MM.1S (cell line): ENCODE measurements around the gene OR4F16.
"Not testable (repeated sequence)": the region's sequence is repeated elsewhere in the genome, so short reads cannot be mapped to it uniquely, and the experiment has no call there.

Experiments
- DNase-seq: peaks from one replicate; pipeline ENCODE4 v3.0.0-alpha.2; 2015
- H2AFZ ChIP-seq: fragments of 300-600 bp; sonication (generic); 2 replicates; pipeline ENCODE4 v1.6.0; 2016; ENCODE audit warnings: antibody characterized with exemption, low read length
- H3F3A ChIP-seq: fragments of 300-600 bp; sonication (generic); 2 replicates; pipeline ENCODE4 v1.6.1; 2016; ENCODE audit warnings: mild to moderate bottlenecking, antibody characterized with exemption, low read length, moderate library complexity, mixed read lengths; ENCODE audit not compliant: insufficient read depth
- H3K27ac ChIP-seq: fragments of 300-600 bp; sonication (generic); 2 replicates; pipeline ENCODE4 v1.5.1; 2016; ENCODE audit warnings: mild to moderate bottlenecking, low read length
- H3K27me3 ChIP-seq: fragments of 300-600 bp; sonication (generic); replicated peaks from 2 replicates; pipeline ENCODE4 v1.6.0; 2016; ENCODE audit warnings: low read length; ENCODE audit not compliant: insufficient read depth
- H3K36me3 ChIP-seq: fragments of 300-600 bp; sonication (generic); replicated peaks from 2 replicates; pipeline ENCODE4 v1.6.1; 2016; ENCODE audit warnings: mild to moderate bottlenecking, low read length, mixed read lengths; ENCODE audit not compliant: insufficient read depth
- H3K4me1 ChIP-seq: fragments of 300-600 bp; sonication (generic); 2 replicates; pipeline ENCODE4 v1.6.1; 2016; ENCODE audit warnings: low read length, mixed read lengths
- H3K4me2 ChIP-seq: fragments of 300-600 bp; sonication (generic); 2 replicates; pipeline ENCODE4 v1.6.0; 2016; ENCODE audit warnings: low read depth, low read length
- H3K4me3 ChIP-seq: fragments of 300-600 bp; sonication (generic); 2 replicates; pipeline ENCODE4 v1.5.1; 2016; ENCODE audit warnings: low read length, mixed read lengths
- H3K79me2 ChIP-seq: fragments of 300-600 bp; sonication (generic); 2 replicates; pipeline ENCODE4 v1.6.1; 2016; ENCODE audit warnings: mixed run types, low read length, mixed read lengths
- H3K9ac ChIP-seq: fragments of 300-600 bp; sonication (generic); 2 replicates; pipeline ENCODE4 v1.6.1; 2016; ENCODE audit warnings: low read length, mixed read lengths
- H3K9me2 ChIP-seq: fragments of 300-600 bp; sonication (generic); replicated peaks from 2 replicates; pipeline ENCODE4 v1.6.1; 2016; ENCODE audit warnings: mild to moderate bottlenecking, low read length, mixed read lengths; ENCODE audit not compliant: insufficient read depth
- H3K9me3 ChIP-seq: fragments of 300-600 bp; sonication (generic); replicated peaks from 2 replicates; pipeline ENCODE4 v1.6.1; 2016; ENCODE audit warnings: mild to moderate bottlenecking, low read length, mixed read lengths; ENCODE audit not compliant: insufficient read depth
- H4K20me1 ChIP-seq: fragments of 300-600 bp; sonication (generic); 2 replicates; pipeline ENCODE4 v1.6.1; 2016; ENCODE audit warnings: mild to moderate bottlenecking, low read length, moderate library complexity, mixed read lengths; ENCODE audit not compliant: insufficient read depth

The OR4F16 gene

GRCh38 chr1:686554-686953 lies at the start of gene OR4F16:
Gene OR4F16, minus strand, starts transcription at chr1:686654. Its CDS starts 0 bp downstream, at chr1:686654.
- not testable (repeated sequence) for H3K4me2 ChIP-seq, H3K9ac ChIP-seq, H3K79me2 ChIP-seq, H3K36me3 ChIP-seq, DNase-seq, H2AFZ ChIP-seq, H3K9me2 ChIP-seq, H3K27ac ChIP-seq, H3K27me3 ChIP-seq, H3F3A ChIP-seq, H3K4me1 ChIP-seq, H3K4me3 ChIP-seq, H3K9me3 ChIP-seq, H4K20me1 ChIP-seq

GRCh38 chr1:733649-734048 lies 47.2 kb upstream of the OR4F16 start:
- H3K79me2 ChIP-seq, H3K9me2 ChIP-seq, H3K4me2 ChIP-seq, H3K4me1 ChIP-seq, H3K27me3 ChIP-seq, H3K4me3 ChIP-seq, H3K9ac ChIP-seq, H3K27ac ChIP-seq, H2AFZ ChIP-seq, H4K20me1 ChIP-seq, H3K9me3 ChIP-seq, H3K36me3 ChIP-seq, DNase-seq, H3F3A ChIP-seq: not testable (repeated sequence)

GRCh38 chr1:727040-727439 lies 40.6 kb upstream of the OR4F16 start:
- H3K9me2 ChIP-seq, H2AFZ ChIP-seq, H3K9me3 ChIP-seq, H3K4me3 ChIP-seq, H3K4me2 ChIP-seq, H3K27me3 ChIP-seq, H4K20me1 ChIP-seq, H3K36me3 ChIP-seq, H3K79me2 ChIP-seq, H3K27ac ChIP-seq, H3F3A ChIP-seq, H3K9ac ChIP-seq, DNase-seq, H3K4me1 ChIP-seq: not testable (repeated sequence)
